Transverse colon (tissue), 4 donors: ENCODE measurements around the gene GM2A. TPM values are rescaled to one million over a fixed set of nuclear protein-coding genes. Genes with fewer than 3 reads are reported as not detected.

Experiments used
- DNase-seq: peaks from one replicate; pipeline ENCODE4 v3.0.0-alpha.2; 2019
- H3K27ac ChIP-seq, 4 donors: fragments of 200-600 bp; sonication (generic); 2 replicates each; pipeline ENCODE4 v1.5.1; 2016 to 2018; ENCODE audit warnings: inconsistent platforms in 4 of 4
- H3K27me3 ChIP-seq: fragments of 200-600 bp; sonication (generic); 2 replicates; pipeline ENCODE4 v1.5.1; 2017; ENCODE audit warnings: inconsistent platforms
- H3K36me3 ChIP-seq, 4 donors: fragments of 200-600 bp; sonication (generic); 2 replicates each; pipeline ENCODE4 v1.5.1; 2017 to 2019; ENCODE audit warnings: inconsistent platforms in 4 of 4
- H3K4me1 ChIP-seq, 4 donors: fragments of 200-600 bp; sonication (generic); 2 replicates each; pipeline ENCODE4 v1.5.1; 2017 to 2020; ENCODE audit warnings: inconsistent platforms in 4 of 4
- H3K4me3 ChIP-seq, 4 donors: fragments of 200-600 bp; sonication (generic); 1 replicate in 1 of 4; 2 replicates in 3 of 4; pipeline versions ENCODE4 v1.5.1 to v1.6.1; 2017 to 2019; ENCODE audit warnings: inconsistent platforms in 4 of 4
- H3K9me3 ChIP-seq, 2 donors: fragments of 200-600 bp; sonication (generic); 2 replicates each; pipeline ENCODE4 v1.5.1; 2017 to 2019; ENCODE audit warnings: inconsistent platforms in 2 of 2
- EP300 ChIP-seq: sonication (generic); formaldehyde crosslinking; IDR thresholded peaks from one replicate; pipeline ENCODE4 v1.6.1; 2017; ENCODE audit warnings: antibody characterized with exemption, low read depth
- POLR2A ChIP-seq: fragments of 450-650 bp; IDR thresholded peaks from one replicate; pipeline ENCODE4 v1.6.1; 2016; ENCODE audit warnings: antibody characterized with exemption, mild to moderate bottlenecking, moderate library complexity
- POLR2AphosphoS5 ChIP-seq, 3 donors: sonication (generic); formaldehyde crosslinking; IDR thresholded peaks; one replicate each; pipeline ENCODE4 v1.6.1; 2016; ENCODE audit warnings: antibody characterized with exemption in 3 of 3
- WGBS, 2 donors: methylation state at CpG; one replicate each; pipeline ENCODE4 v1.1.5; 2018; ENCODE audit warnings: low coverage in 1 of 2; 5-methylcytosine and 5-hydroxymethylcytosine counted together
- in situ Hi-C, 4 donors: fragments of 200-750 bp; cut with MboI; loops; one replicate each; pipeline versions ENCODE4 v1.15.0 to v1.15.1; 2017; ENCODE audit warnings: low sequenced_read_pairs in 3 of 4, low pct_ligation_motif_present in 1 of 4, low pct_unique_long_range_greater_than_20kb in 1 of 4
- intact Hi-C: fragments of 100-400 bp; cut with DNase I; formaldehyde crosslinking; loops from one replicate; pipeline ENCODE4 v1.15.1; 2023; ENCODE audit warnings: low total_unique reads
- total RNA-seq, 4 donors: library from RNA; depleted of rRNA; stranded (reverse); fragments of >200 nt; gene quantifications; one replicate each; pipeline ENCODE4 v1.1.0, GENCODE V29; 2016
- TF ChIP-seq, protein P1 (sequence below), 5 experiments: fragments of 200-600 bp in 3 of 5; fragments of 450-650 bp in 2 of 5; sonication (generic) in 3 of 5; IDR thresholded peaks; 1 replicate in 2 of 5; 2 replicates in 3 of 5; pipeline ENCODE4 v1.5.1; 2016 to 2017; ENCODE audit warnings: antibody characterized with exemption in 5 of 5, inconsistent platforms in 3 of 5, mild to moderate bottlenecking in 2 of 5, moderate library complexity in 1 of 5

GM2A gene
- total RNA-seq, 4 donors from 2014 or later = 5.6 to 19.5 (median 11.2) TPM

DNA sequence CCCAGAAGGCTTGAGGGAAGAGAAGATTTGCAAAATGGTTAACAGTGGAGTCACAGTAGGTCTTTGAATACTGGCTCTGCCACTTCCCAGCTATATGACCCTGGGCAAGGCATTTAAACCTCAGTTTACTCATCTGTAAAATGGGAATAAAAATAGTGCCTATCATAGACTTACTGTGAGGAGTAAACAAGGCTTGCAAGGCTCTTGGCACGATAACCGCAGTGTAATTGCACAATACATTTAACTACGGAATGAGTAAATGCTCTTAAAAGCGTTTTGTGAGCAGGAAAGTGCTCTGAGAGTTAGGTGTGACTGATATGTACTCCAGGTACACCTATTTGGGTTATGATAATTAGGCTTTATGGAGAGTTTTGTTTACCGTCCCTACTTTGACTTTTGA lies 42.2 kb downstream of the GM2A start:
- H3K4me1 ChIP-seq = no peaks in the 10 kb centered on the region
- intact Hi-C loops (no loop called here), in situ Hi-C loops (no loop called here)
- no peak overlapping the region for H3K4me3 ChIP-seq
- WGBS, 2 donors = 57 to 62% methylated on average over 5 of the region's 5 CpGs
- no peak overlapping the region for H3K27ac ChIP-seq
- no peak for DNase-seq
- H3K27me3 ChIP-seq = peaks cover 3% of the 10 kb centered on the region
- TF ChIP-seq EP300 (no peak), POLR2AphosphoS5 (IDR thresholded peaks at IDR 0.05) (no peak), POLR2A (no peak)
- TF ChIP-seq, protein P1, sequence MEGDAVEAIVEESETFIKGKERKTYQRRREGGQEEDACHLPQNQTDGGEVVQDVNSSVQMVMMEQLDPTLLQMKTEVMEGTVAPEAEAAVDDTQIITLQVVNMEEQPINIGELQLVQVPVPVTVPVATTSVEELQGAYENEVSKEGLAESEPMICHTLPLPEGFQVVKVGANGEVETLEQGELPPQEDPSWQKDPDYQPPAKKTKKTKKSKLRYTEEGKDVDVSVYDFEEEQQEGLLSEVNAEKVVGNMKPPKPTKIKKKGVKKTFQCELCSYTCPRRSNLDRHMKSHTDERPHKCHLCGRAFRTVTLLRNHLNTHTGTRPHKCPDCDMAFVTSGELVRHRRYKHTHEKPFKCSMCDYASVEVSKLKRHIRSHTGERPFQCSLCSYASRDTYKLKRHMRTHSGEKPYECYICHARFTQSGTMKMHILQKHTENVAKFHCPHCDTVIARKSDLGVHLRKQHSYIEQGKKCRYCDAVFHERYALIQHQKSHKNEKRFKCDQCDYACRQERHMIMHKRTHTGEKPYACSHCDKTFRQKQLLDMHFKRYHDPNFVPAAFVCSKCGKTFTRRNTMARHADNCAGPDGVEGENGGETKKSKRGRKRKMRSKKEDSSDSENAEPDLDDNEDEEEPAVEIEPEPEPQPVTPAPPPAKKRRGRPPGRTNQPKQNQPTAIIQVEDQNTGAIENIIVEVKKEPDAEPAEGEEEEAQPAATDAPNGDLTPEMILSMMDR (IDR thresholded peaks at IDR 0.05) = no peak
- no peaks in the 10 kb centered on the region for H3K36me3 ChIP-seq
- H3K9me3 ChIP-seq = no peaks in the 10 kb centered on the region

DNA sequence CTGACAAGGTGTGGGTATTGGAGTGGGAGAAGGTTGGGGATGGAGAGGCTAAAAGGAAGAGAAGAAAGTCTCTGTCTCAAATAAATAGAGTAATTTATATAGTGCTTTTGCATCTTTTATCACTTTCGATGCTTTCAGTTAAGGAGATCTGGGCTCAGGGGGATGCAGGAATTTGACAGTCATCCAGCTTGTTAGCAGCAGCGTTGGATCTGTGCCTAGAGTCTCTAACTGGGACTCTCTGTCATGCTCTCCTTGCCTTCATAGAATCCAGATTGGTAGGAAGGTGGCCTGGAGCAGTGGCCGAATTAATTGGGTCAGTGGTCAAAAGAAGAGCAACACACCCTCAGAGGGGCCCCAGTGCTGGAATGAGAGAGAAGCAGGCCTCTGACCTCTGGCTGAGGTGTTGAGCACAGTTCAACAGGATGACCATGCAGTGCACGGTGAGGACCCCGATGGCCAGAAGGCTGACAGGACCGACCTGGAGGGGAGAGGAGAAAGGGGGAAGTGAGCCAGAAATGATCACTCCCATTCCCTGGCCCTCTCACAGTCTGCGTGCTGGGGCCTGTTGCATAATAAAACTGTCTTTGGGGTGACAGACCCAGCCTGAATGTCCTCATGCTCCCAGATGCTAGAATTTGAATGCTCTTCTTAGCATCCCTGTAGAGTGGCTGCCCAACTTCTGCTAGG lies 42.9 kb downstream of the GM2A start:
- in situ Hi-C loops (no loop called here), intact Hi-C loops (no loop called here)
- H3K9me3 ChIP-seq = no peaks in the 10 kb centered on the region
- peaks cover 3% of the 10 kb centered on the region for H3K27me3 ChIP-seq
- no peak for DNase-seq
- TF ChIP-seq EP300 (no peak), POLR2A (no peak), POLR2AphosphoS5 (IDR thresholded peaks at IDR 0.05) (no peak)
- TF ChIP-seq, protein P1 (IDR thresholded peaks at IDR 0.05) = no peak
- H3K4me1 ChIP-seq = no peaks in the 10 kb centered on the region
- H3K36me3 ChIP-seq = no peaks in the 10 kb centered on the region
- WGBS, 2 donors = 50 to 67% methylated on average over 2 to 7 of the region's 7 CpGs
- no peak overlapping the region for H3K4me3 ChIP-seq
- H3K27ac ChIP-seq = no peak overlapping the region

DNA sequence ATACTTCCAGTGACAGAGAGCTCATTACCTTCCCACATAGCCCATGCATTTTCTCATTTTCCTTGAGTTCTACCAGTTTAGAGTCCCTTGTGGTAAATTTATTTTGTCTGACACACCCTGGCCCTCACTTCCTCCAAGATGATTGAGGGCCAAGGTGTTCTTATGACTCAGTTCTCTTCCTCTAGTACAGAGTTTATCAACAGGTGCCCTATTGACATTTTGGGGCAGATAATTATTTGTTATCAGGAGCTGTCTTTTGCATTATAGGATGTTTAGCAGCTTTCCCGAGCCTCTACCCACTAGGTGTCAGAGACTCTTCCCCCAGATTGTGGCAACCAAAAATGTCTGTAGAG lies 43.5 kb downstream of the GM2A start:
- Histone ChIP-seq H3K27ac (no peak overlapping the region), H3K27me3 (peaks cover 3% of the 10 kb centered on the region), H3K4me1 (no peaks in the 10 kb centered on the region), H3K9me3 (no peaks in the 10 kb centered on the region), H3K4me3 (no peak overlapping the region), H3K36me3 (no peaks in the 10 kb centered on the region)
- TF ChIP-seq POLR2A = no peak
- no peak for TF ChIP-seq POLR2AphosphoS5 (IDR thresholded peaks at IDR 0.05)
- TF ChIP-seq, protein P1 (IDR thresholded peaks at IDR 0.05) = no peak
- no peak for TF ChIP-seq EP300
- intact Hi-C loops (no loop called here), in situ Hi-C loops (no loop called here)
- 56 to 100% methylated on average over 1 of the region's 1 CpG for WGBS, 2 donors
- no peak for DNase-seq

DNA sequence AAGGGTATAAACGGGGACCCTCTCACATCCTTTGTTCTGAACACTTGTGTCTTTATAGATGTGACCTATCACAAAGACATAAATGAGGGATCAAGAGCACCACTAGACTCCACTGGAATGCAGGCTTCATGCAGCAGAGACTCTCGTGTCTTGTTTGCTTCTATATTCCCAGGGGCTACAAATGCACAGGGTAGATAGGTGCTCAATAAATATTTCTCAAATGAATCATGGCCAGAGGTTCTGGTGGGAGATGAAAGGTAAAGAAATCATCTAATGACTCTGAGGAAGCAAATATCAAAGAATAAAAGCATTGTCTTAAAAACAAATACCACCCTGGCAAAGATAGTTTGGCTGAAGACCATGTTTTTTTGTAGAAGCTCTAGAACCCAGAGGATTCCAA lies 44.0 kb downstream of the GM2A start:
- no peaks in the 10 kb centered on the region for H3K4me1 ChIP-seq
- in situ Hi-C loops = no loop called here
- no peak overlapping the region for H3K4me3 ChIP-seq
- intact Hi-C loops = no loop called here
- 57 to 80% methylated on average over 2 of the region's 2 CpGs for WGBS, 2 donors
- no peaks in the 10 kb centered on the region for H3K9me3 ChIP-seq
- no peaks in the 10 kb centered on the region for H3K36me3 ChIP-seq
- DNase-seq = no peak
- peaks cover 3% of the 10 kb centered on the region for H3K27me3 ChIP-seq
- no peak overlapping the region for H3K27ac ChIP-seq
- TF ChIP-seq POLR2AphosphoS5 (IDR thresholded peaks at IDR 0.05) (no peak), POLR2A (no peak), EP300 (no peak)
- TF ChIP-seq, protein P1 (IDR thresholded peaks at IDR 0.05) = no peak
